ENCODE results near the gene SAT2.

The SAT2 gene

GRCh38 chr17:7656958-7657609 lies 29.5 kb upstream of the SAT2 start:
- TF ChIP-seq ZFX (IDR thresholded peaks at IDR 0.05): no peak
- TF ChIP-seq, protein P1, sequence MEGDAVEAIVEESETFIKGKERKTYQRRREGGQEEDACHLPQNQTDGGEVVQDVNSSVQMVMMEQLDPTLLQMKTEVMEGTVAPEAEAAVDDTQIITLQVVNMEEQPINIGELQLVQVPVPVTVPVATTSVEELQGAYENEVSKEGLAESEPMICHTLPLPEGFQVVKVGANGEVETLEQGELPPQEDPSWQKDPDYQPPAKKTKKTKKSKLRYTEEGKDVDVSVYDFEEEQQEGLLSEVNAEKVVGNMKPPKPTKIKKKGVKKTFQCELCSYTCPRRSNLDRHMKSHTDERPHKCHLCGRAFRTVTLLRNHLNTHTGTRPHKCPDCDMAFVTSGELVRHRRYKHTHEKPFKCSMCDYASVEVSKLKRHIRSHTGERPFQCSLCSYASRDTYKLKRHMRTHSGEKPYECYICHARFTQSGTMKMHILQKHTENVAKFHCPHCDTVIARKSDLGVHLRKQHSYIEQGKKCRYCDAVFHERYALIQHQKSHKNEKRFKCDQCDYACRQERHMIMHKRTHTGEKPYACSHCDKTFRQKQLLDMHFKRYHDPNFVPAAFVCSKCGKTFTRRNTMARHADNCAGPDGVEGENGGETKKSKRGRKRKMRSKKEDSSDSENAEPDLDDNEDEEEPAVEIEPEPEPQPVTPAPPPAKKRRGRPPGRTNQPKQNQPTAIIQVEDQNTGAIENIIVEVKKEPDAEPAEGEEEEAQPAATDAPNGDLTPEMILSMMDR (conservative IDR thresholded peaks at IDR 0.05): no peak
- no peak overlapping the region for H3K27ac ChIP-seq

GRCh38 chr17:7655541-7655840 lies 27.9 kb upstream of the SAT2 start:
- H3K27ac ChIP-seq: no peak overlapping the region
- TF ChIP-seq ZFX (IDR thresholded peaks at IDR 0.05): no peak
- TF ChIP-seq, protein P1 (conservative IDR thresholded peaks at IDR 0.05): no peak

DNA sequence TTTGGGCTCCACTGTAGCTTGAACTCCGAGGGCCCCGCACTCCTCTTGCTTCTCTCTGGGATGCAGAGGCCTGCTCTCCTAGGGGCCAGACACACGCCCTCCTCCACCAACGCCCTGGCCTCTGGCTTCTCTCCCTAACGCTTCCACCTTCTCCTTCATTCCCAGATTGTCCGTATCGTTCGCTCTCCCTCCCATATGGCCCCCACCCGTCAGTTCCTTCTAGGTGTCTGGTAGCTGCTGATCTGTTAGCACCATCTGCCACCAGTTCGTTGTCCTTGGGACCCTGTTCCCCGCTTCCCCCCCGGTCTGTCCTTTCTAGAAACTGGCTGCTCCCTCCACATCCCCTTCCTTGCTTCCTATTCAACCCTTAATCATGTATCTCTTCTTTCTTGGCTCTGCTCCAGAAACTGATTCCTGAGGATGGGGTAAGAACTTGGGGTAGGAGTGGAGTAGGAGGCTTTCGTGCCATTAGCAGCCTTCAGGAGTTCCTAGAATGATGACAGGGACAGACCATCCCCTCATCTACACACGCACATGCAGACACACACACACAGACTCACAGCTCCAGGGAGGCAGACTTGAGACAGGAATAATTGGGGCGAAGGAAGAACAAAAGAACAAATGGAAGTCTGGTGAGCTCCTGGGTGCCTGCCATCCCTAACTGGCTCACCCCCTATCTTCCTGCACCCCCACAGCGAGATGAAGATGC lies 27.4 kb upstream of the SAT2 start:
- H3K27ac ChIP-seq: no peak overlapping the region
- TF ChIP-seq, protein P1 (conservative IDR thresholded peaks at IDR 0.05): no peak

DNA sequence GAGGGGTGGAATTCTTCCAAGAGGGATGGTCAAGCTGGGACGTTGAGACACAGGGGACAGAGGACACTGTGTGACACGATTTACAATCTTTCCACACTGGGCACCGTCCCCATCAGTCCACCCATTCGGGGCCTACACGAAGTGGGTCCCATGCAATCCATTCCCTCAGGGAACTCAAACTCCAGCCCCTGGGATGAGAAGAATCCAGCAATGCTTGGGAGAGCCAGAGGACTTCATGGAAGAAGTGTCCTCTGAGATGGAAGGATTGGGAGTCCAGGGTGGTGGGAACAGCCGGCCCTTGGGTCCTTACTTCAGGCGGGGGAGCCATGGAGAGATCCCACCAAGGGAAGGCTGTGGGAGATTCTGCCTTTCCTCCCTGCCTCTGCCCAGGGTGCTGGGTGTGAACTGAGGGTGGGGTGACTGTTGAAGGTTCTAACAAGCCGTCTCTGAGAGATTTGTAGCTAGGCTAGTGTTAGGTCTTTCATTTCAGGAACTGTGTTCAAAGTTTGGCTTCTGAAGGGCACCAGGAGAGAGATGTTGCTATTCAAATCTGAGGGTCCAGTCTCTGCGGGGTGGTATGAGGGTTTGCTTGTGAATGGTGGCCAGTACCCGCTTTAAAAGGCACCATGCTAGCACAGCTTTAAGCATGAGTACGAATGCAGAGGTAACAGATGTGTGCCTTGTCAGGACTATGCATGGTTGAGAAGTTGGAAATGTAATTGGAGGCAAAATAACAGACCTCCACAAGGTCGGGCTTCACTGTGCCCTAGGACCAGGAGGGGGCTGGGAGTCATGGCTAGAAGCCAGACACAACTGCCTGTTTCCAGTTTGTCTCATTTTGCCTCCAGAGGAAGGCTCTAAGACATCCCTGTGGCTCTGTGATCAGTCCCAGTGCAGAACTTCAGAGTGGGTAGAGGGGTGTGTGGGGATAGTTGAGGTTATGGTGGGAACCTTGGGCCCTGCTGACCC lies 25.1 kb upstream of the SAT2 start:
- no peak for TF ChIP-seq ZFX (IDR thresholded peaks at IDR 0.05)
- TF ChIP-seq, protein P1 (conservative IDR thresholded peaks at IDR 0.05): no peak

DNA sequence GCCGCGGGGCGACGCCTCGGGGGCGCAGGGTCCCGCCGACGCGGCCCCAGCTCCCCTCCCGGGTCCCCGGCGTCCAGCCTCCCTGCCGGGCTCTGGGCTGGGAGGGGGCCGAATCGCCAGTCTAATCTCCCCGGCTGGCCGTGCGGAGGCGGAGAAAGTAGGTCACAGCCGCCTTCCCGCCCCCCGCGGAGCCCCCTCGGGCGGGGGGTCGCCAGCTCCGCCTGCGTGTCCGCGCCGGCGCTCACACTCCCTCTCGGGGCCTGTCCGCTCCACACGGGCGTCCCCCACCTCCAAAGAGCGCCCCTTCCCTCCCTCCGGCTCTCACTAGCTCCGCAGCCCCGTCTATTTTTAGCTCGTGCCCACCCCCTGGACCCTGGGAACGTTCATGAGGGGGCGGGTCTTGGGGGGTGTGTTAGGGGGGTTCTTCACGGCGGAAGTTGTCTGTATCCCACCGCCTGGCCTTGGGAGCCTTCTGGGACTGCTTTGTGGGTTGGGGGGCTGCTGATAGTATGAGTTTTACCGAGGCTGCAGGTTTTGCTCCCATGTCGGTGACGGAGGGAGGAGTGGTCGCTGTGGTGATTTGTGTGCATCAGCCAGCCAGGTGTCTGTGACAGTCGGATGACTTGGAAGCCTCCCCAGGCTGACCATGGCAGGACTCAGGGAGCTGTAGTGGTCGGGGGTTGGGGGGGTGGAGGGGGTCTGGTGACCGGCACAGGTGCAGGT lies 24.2 kb upstream of the SAT2 start:
- no peak overlapping the region for H3K27ac ChIP-seq
- no peak for TF ChIP-seq ZFX (IDR thresholded peaks at IDR 0.05)
- TF ChIP-seq, protein P1 (conservative IDR thresholded peaks at IDR 0.05): no peak

More for the DNA sequence above, 25.1 kb upstream of the SAT2 start:
- H3K27ac ChIP-seq: no peak overlapping the region

GRCh38 chr17:7651097-7651664 lies 23.6 kb upstream of the SAT2 start:
- TF ChIP-seq ZFX (IDR thresholded peaks at IDR 0.05): no peak
- TF ChIP-seq, protein P1 (conservative IDR thresholded peaks at IDR 0.05): no peak
- no peak overlapping the region for H3K27ac ChIP-seq
